Astrocyte of the spinal cord (primary cell): ENCODE data around the gene B4GALNT2.

Source experiments
- DNase-seq: peaks from one replicate; pipeline ENCODE4 v3.0.0; 2011; ENCODE audit warnings: low read depth, low spot score
- H3K4me3 ChIP-seq: 2 replicates; pipeline ENCODE4 v1.5.1; 2011; ENCODE audit warnings: low read depth, mild to moderate bottlenecking, low read length, moderate library complexity
- in situ Hi-C: cut with HindIII; loops from 2 replicates; pipeline ENCODE4 v1.10.0; 2017; ENCODE audit warnings: low sequenced_read_pairs
- TF ChIP-seq, protein P1 (sequence below): IDR thresholded peaks from 2 replicates; pipeline ENCODE4 v1.5.1; 2012; ENCODE audit warnings: low read depth, mild to moderate bottlenecking, low read length, inconsistent platforms

B4GALNT2 gene

GRCh38 chr17:49191409-49191916, 58.9 kb downstream of the B4GALNT2 start:
- TF ChIP-seq, protein P1, sequence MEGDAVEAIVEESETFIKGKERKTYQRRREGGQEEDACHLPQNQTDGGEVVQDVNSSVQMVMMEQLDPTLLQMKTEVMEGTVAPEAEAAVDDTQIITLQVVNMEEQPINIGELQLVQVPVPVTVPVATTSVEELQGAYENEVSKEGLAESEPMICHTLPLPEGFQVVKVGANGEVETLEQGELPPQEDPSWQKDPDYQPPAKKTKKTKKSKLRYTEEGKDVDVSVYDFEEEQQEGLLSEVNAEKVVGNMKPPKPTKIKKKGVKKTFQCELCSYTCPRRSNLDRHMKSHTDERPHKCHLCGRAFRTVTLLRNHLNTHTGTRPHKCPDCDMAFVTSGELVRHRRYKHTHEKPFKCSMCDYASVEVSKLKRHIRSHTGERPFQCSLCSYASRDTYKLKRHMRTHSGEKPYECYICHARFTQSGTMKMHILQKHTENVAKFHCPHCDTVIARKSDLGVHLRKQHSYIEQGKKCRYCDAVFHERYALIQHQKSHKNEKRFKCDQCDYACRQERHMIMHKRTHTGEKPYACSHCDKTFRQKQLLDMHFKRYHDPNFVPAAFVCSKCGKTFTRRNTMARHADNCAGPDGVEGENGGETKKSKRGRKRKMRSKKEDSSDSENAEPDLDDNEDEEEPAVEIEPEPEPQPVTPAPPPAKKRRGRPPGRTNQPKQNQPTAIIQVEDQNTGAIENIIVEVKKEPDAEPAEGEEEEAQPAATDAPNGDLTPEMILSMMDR, result no peak
- no peak for DNase-seq
- peak overlapping the region; percentile 77 for H3K4me3 ChIP-seq
- in situ Hi-C loops, result no loop called here

DNA sequence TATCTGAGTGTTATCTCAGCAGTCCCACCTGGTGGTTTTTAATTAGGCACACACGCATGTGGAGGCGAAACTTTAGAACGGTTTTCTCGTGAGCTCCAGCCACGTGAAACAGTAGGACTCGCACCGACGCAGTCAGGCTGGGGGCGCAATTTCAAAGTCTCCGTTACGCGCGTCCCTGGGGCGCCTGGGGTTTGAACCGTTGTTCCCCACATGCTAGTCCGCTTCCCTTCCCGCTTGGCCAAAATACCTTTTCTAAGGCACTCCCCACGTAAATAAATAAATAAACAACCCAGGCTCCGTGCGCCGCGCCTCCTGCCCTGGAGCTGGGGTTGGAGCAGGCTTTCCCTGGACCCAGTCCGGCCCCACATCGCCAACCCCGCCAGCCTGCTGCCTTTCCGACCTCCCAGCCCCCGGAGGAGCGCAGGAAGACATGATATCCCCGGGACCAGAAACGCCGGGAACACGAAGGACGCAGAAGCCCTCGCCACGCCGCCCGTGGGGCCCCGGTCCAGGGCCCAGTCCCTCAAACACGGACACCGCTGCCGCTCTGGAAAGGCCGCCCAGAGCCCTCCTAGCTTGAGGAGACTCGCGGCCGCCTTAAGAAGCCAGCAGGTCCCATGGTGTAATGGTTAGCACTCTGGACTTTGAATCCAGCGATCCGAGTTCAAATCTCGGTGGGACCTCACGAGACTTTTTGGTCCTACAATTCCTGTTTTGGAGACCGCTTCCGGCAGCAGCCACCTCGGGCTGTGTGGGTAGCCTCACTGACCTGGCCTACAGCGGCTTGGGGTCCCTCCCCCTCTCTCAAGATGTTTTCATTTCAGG, 59.6 kb downstream of the B4GALNT2 start:
- TF ChIP-seq, protein P1, result peak; percentile 27
- in situ Hi-C loops, result no loop called here
- H3K4me3 ChIP-seq, result peak overlapping the region; percentile 77
- DNase-seq, result peak; percentile 84

GRCh38 chr17:49193513-49194296, 61.1 kb downstream of the B4GALNT2 start:
- H3K4me3 ChIP-seq, result peak overlapping the region; percentile 77
- TF ChIP-seq, protein P1, result no peak
- in situ Hi-C loops, result no loop called here
- DNase-seq, result peak; percentile 66

DNA sequence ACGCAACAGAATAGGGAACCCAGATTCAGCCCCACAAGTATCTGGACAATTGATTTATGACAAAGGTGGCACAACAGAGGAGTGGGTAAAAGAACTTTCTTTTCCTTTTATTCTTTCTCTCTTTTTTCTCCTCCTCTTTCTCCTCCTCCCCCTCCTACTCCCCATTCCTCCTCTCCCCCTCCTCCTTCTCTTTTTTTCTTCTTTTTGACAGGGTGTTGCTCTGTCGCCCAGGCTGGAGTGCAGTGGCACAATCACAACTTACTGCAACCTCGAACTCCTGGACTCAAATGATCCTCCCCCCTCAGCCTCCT, 61.7 kb downstream of the B4GALNT2 start:
- no peak overlapping the region for H3K4me3 ChIP-seq
- TF ChIP-seq, protein P1, result no peak
- in situ Hi-C loops, result no loop called here
- no peak for DNase-seq

GRCh38 chr17:49195751-49196150, 63.2 kb downstream of the B4GALNT2 start:
- H3K4me3 ChIP-seq, result no peak overlapping the region
- no peak for DNase-seq
- in situ Hi-C loops, result no loop called here
- TF ChIP-seq, protein P1, result no peak

DNA sequence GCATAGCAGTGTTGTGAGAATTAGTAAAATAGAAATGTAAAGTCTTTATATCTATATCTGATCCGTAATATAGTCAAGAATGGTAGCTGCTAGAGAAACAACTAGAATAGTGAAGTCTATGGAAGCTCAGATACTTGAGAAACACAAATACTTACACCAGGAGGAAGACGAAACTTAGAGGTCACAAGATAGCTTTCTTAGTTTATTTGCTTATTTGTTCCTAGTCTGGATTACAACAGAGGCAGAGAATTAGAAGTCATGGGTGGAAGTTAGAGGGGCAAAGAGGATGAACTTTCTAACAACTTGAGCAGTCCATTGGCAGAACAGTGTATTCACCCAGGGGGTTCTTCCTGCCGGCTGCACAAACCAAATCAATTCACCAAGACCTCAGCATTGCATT, 64.0 kb downstream of the B4GALNT2 start:
- in situ Hi-C loops, result no loop called here
- no peak for DNase-seq
- TF ChIP-seq, protein P1, result no peak
- no peak overlapping the region for H3K4me3 ChIP-seq
